ENCODE results near the gene UPK2.

UPK2 gene

DNA sequence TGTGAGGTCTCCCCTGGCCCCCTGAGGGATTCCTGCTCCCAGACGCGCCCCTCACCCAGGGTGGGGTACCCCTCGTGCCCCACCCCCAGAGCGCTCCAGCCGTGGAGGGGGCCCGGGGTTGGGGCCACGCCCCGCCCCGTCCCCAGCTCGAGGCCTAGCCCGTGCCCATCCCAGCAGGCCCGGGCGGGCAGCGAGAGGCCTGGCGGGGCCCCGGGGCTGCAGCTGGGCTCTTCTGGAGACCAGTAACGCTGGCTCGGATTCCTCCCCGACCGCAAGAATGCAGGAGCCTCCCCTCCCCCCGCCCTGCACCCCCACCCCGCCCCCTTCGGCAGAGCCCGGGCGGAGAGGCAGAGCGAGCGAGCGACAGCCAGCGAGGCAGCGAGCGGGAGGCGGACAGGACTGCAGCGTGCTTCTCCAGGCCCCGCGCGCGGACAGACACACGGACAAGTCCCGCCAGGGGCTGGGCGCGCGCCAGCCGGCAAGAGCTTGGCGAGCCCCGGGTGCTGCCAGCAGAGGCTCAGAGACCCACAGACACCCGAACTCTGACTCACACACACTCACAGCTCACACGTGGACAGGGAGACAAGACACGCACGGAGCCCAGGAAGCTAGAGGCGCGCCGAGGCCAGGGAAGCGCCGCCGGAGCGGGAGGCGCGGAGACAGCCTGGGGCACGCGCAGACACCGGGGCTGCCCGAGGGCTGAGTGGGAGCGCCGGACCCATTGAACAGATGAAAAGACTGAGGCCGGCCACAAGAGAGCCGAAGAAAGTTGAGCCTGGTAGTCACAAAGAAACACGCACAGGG is 45.6 kb upstream of the UPK2 start:
- no peaks in the 10 kb centered on the region for H3K9me3 ChIP-seq (ENCODE audit: severe bottlenecking)
- no peak overlapping the region for H3K4me3 ChIP-seq (ENCODE audit: low read depth, low read length)
- peak overlapping the region; percentile 83 for H3K27ac ChIP-seq
- H3K36me3 ChIP-seq = no peaks in the 10 kb centered on the region
- no peaks in the 10 kb centered on the region for H3K27me3 ChIP-seq (ENCODE audit: insufficient read depth, low read depth, severe bottlenecking)
- no peak for DNase-seq
- TF ChIP-seq, protein P1, sequence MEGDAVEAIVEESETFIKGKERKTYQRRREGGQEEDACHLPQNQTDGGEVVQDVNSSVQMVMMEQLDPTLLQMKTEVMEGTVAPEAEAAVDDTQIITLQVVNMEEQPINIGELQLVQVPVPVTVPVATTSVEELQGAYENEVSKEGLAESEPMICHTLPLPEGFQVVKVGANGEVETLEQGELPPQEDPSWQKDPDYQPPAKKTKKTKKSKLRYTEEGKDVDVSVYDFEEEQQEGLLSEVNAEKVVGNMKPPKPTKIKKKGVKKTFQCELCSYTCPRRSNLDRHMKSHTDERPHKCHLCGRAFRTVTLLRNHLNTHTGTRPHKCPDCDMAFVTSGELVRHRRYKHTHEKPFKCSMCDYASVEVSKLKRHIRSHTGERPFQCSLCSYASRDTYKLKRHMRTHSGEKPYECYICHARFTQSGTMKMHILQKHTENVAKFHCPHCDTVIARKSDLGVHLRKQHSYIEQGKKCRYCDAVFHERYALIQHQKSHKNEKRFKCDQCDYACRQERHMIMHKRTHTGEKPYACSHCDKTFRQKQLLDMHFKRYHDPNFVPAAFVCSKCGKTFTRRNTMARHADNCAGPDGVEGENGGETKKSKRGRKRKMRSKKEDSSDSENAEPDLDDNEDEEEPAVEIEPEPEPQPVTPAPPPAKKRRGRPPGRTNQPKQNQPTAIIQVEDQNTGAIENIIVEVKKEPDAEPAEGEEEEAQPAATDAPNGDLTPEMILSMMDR (IDR thresholded peaks at IDR 0.05; ENCODE audit: low read depth, low read length) = no peak

DNA sequence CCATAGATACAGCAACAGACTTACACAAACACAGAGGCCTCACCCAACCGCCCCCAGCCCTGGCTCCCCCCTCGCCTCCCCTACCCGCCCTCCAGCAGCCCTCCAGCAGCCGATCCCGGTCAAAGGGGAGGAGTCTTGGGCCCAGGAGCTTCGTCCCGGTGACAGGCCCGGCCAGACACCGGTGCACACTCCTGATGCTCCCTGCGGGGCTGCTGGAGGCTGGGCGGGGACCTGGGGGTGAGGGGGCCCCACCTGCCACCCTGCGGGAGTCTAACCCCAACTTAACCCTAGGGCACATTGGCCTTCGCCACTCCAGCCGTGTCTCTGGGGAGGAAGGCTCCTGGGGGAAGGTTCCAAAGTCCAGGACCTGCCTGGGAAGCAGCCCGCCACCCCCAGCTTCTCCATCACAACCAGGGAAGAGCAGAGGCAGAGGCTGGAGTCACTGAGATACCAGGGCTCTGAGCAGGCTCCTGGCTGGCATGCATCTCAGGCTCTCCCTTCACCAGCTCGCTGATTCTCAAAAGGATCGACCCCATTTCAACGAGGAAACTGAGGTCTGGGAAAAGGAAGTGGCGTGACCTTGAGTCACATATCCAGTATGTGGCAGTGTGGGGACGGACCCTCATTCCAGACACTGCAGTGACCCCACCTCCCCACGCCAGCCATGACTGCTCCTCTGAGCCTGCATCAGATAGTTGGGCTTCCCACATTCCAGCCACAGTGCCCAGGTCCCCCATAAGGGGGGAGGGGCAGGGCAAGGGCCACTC is 44.8 kb upstream of the UPK2 start:
- Histone ChIP-seq H3K36me3 (no peaks in the 10 kb centered on the region), H3K4me3 (ENCODE audit: low read depth, low read length) (no peak overlapping the region), H3K9me3 (ENCODE audit: severe bottlenecking) (no peaks in the 10 kb centered on the region), H3K27me3 (ENCODE audit: insufficient read depth, low read depth, severe bottlenecking) (no peaks in the 10 kb centered on the region), H3K27ac (peak overlapping the region; percentile 45)
- DNase-seq = no peak
- TF ChIP-seq, protein P1 (IDR thresholded peaks at IDR 0.05; ENCODE audit: low read depth, low read length) = no peak

DNA sequence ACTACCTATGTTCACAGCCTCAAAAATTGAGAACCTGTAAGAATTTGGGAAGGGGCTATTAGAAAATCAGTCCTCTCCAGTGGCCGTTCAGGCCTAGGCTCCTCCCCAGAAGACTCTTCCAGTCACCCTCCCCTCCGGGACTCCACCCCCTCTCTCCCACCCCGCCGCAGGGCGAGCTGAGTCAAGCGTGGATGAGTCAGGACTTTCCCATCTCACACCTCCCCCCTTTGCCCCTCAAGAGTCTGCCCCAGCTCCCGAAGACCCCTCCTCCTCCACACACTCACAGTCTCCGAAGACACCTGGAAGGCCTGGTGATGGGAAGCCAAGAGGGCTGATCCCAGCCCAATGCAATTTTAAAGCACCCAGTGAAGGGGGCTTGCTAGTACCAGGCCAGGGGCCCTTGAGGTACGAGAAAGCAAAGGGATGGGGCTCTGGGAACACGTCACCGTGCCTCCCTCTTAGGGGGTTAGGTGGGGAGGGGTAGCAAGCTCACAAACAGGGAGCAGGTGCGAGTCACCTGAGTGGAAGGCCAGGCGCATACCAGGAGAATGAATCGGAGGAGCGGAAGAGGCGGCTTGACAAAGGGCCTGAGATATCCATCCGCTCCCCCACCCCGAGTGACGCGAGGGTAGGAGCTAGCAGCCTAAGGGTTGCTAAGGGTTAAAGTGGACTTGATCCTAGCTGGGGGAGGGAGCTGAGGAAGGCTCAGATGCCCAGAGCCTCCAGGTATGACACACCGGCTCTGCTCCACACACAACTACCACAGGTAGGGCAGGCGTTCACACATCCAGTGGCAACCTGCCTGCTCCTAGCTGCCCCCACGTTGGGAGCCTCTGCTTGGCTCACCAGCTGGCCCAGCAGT is 44.0 kb upstream of the UPK2 start:
- Histone ChIP-seq H3K4me3 (ENCODE audit: low read depth, low read length) (no peak overlapping the region), H3K9me3 (ENCODE audit: severe bottlenecking) (no peaks in the 10 kb centered on the region), H3K27ac (peak overlapping the region; percentile 45), H3K36me3 (no peaks in the 10 kb centered on the region), H3K27me3 (ENCODE audit: insufficient read depth, low read depth, severe bottlenecking) (no peaks in the 10 kb centered on the region)
- TF ChIP-seq, protein P1 (IDR thresholded peaks at IDR 0.05; ENCODE audit: low read depth, low read length) = no peak
- peak; percentile 65 for DNase-seq

- no peaks in the 10 kb centered on the region for H3K9me3 ChIP-seq (ENCODE audit: severe bottlenecking)
- no peaks in the 10 kb centered on the region for H3K36me3 ChIP-seq
- no peak for DNase-seq
- no peak overlapping the region; the same call in 1 of the 2 replicates for H3K27ac ChIP-seq
- H3K4me3 ChIP-seq (ENCODE audit: low read depth, low read length) = no peak overlapping the region
- TF ChIP-seq, protein P1 (IDR thresholded peaks at IDR 0.05; ENCODE audit: low read depth, low read length) = no peak
- H3K27me3 ChIP-seq (ENCODE audit: insufficient read depth, low read depth, severe bottlenecking) = no peaks in the 10 kb centered on the region
Observed at GRCh38 chr11:118912742-118913410, 43.2 kb upstream of the UPK2 start.

- no peaks in the 10 kb centered on the region for H3K36me3 ChIP-seq
- TF ChIP-seq, protein P1 (IDR thresholded peaks at IDR 0.05; ENCODE audit: low read depth, low read length) = no peak
- no peaks in the 10 kb centered on the region for H3K9me3 ChIP-seq (ENCODE audit: severe bottlenecking)
- H3K27ac ChIP-seq = no peak overlapping the region
- H3K4me3 ChIP-seq (ENCODE audit: low read depth, low read length) = no peak overlapping the region
- no peak for DNase-seq
- H3K27me3 ChIP-seq (ENCODE audit: insufficient read depth, low read depth, severe bottlenecking) = no peaks in the 10 kb centered on the region
Observed at GRCh38 chr11:118913411-118914125, 42.5 kb upstream of the UPK2 start.

Measured in WERI-Rb-1 (cell line).